GM21381 (cell line): ENCODE measurements around the gene B4GALT3.

Experiments
- ATAC-seq: cut with Tn5 transposase; IDR thresholded peaks from one replicate; pipeline ENCODE4 v1.9.1; 2021; ENCODE audit warnings: mild to moderate bottlenecking, moderate library complexity; ENCODE audit not compliant: unreplicated experiment

B4GALT3 gene

DNA sequence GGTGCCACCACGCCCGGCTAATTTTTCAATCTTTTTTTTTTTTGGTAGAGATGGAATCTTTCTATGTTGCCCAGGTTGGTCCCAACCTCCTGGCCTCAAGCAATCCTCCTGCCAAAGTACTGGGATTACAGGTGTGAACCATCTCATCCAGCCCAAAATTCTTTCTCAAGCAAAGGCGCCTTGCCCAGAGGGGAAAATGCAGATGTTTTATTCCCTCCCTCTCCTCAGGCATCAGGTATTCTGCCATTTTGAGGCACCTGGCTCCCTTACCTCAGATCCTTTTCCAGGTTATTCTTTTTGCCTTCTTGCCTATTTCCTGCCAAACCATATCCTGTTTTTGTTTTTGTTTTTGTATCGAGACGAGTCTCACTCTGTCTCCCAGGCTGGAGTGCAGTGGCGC is 11.1 kb upstream of the B4GALT3 start:
- no peak for ATAC-seq

DNA sequence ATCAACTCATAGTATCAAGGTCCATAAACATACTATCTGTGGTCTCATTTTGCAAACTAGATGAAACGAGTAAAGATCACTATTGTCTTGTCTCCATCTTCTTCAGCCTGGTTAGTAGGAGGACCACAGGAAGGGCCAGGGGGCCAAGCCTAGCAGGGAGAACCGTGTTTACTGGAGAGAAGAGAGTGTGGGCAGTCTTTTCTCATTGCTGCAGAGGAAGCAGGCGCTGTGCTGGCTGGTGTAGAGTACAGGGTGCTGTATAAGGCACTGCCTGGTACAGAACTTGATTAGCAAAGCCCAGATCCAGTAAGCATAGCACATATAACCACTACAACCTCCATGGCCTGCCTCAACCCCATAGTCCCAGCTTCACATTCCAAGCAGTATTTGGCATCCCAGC is 10.0 kb upstream of the B4GALT3 start:
- ATAC-seq, result no peak

DNA sequence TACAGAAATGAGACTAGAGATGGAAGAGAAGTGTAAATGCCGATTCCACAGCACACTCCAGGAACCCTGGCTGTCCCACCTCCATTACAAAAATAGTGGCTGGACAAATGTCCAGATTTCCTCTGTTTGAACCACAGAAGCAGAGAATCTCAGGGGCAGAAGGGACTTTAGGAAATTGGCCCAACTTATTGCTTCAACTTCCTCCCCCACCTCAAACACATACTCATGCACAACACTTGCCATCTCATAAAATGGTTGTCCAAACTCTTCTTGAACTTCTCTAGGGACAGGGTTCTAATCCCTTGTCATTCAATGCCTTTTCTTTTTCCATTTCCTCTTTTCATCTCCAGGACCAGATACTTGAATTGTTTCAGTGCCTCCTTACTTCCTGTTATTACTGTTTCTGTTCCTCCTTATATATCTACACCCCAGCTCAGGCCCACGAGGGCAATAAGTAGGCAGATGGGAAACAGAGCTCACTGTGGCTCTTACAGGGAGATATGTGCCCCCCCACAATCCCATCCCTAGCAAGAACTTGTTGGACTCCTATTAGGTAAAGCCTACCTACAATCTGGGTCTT is 8.5 kb upstream of the B4GALT3 start:
- ATAC-seq, result peak; percentile 12

DNA sequence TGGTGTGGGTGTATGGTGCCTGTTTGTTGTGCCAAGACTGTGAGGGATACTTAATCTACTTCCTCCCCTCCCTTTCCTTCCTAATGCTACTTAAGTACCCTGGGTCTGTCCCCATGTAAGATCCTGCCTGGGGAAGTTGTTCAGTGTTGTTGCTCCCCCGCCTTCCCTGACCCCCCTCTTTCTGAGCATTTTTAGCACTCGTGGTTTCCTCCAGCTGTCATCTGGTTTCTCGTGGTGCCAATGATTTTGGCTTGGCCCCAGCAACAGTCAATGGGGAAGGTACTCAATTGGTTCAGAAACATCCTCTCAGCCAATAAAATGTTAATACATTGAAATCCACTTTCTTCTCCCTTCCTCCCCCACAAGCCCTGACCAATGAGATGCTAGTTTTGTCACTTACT is 8.0 kb upstream of the B4GALT3 start:
- ATAC-seq, result peak; percentile 63

DNA sequence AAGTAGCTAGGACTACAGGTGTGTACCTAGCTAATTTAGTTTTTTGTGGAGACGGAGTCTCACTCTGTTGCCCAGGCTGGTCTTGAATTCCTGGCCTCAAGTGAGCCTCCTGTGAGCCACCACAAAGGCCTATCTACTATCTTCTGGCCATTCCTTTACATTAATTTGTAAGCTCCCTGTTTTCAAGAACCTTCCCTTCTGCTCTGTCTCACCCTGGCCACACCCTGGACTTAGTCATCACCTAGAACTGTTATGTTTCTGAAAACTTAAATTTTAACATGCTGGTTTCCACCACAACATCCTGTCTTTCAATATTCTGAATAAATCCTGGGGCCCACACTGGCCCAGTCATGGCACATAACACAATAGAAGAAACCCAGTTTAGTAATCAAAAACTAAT is 4.9 kb upstream of the B4GALT3 start:
- no peak for ATAC-seq

- ATAC-seq, result no peak
These were observed 3.3 kb upstream of the B4GALT3 start for GRCh38 chr1:161180639-161181038.

DNA sequence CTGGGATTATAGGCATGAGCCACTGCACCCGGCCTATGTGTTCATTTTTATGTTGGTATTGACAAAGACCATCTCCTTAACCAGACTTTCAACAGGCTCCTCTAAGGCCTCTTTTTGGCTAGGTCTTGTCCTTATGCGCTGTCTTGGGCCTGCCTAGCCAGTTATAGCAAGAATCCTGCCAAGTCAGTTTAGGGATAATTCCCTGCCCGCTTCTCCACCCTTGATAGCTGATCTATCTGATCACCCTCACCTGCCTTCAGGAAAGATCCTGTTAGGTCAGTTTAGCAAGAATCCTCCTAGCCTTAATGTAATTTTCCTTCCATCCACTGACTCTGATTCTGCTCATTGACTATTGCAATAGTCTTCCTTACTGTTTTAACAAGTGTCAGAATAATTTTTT is 2.4 kb upstream of the B4GALT3 start:
- ATAC-seq, result no peak

DNA sequence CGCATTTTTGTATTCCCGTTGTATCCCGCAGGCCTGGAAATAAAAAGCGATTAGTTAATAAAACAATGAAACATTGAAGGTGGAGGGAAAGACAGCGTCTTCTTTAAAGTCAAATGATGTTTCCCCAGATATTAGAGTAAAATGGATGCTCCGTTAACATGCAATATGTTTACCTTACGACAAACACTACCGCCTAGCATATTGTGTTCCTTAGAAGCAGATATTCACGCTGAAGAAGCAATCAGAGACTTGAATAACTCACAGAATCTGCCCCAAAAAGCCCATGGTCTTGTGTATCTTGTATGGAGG is 583 bp upstream of the B4GALT3 start:
- ATAC-seq, result no peak

GRCh38 chr1:161176468-161177111 is 717 bp downstream of the B4GALT3 start:
- ATAC-seq, result no peak

DNA sequence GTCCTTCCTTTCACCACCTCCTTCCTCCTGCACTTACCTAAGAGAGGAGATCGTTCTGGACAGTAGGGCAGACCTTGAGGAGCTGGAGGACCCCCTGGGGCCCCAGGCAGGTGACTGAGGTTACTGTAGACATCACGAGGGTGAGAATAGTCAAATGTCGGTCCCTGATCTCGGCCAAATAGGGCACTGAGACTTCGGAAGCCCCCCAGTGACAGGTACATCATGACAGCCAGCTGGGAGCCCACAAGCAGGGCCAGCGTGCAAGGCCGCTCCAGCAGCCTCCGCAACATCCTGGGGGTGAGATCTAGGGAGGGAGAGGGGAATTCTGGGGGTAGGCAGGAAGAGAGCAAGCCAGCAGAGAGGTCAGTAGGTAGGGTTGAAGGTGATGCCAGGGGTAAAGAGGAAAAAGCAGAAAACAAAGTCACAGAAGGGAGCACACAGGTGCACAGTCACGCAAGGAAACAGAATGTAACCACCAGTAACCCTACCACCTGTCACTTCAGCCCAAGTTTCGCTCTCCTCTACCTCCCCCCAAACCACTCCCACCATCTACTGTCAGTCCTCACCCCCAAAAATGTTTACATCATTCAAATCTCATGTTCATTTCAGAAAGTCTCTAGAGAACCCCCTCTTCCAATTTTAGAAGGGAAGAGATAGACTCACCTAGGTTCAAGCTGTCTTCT is 1.4 kb downstream of the B4GALT3 start:
- no peak for ATAC-seq

GRCh38 chr1:161174911-161175310 is 2.4 kb downstream of the B4GALT3 start:
- ATAC-seq, result no peak

DNA sequence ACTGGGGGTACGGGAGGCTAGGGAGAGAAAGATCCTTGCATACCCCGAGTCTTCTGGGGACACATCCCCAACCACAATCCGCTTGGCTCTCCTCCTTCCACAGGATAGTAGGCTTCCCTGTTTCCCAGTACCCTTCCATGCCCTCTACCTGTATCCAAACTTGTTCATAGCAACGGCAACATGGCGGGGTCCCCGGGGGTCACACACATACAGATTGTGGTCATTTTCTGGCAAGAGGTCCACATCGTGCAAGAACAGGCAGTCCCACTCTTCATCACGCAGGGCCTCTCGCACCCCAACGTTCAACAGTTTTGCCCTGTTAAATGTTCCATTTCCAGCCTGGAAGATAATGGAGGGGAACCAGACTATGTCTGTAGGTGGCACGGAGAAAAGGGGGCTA is 3.6 kb downstream of the B4GALT3 start:
- no peak for ATAC-seq

GRCh38 chr1:161172776-161173376 is 4.4 kb downstream of the B4GALT3 start:
- no peak for ATAC-seq

DNA sequence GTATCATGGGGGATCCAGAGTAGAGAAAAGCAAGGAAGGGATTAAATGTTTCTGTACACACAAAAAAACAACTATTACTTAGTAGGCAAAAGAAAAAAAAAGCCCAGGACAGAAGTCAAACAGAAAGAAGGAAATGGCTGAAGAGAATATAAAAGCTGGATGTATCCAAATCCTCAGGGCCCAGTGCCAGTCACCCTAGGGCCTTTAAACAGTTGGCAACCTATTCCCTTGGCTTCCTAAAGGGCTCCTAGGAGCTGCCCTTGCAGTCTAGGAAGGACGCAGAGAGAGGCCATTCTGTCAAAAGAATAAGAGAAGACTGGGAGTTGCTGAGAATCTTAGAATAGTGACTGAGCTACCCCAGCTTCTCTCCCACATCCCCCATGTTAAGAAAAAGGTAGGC is 5.0 kb downstream of the B4GALT3 start:
- no peak for ATAC-seq

DNA sequence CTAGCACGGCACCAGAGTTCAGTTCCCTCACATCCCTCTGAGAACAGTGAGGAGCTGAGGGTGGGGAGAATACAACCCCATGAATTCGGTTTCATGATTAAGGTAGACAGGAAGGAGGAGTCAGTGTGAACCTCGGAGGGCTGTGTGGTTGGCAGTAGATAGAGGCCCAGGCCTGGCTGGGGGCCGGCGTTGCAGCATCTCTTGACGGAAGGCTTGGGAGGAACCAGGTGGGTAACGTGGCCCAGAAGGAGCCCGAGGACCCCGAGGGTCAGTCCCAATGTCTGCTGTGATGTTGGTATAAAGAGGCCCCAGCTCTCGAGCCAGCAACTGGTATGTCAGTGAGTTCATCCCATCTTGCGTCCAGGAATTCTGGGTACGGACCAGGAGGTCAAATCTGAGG is 5.6 kb downstream of the B4GALT3 start:
- no peak for ATAC-seq

DNA sequence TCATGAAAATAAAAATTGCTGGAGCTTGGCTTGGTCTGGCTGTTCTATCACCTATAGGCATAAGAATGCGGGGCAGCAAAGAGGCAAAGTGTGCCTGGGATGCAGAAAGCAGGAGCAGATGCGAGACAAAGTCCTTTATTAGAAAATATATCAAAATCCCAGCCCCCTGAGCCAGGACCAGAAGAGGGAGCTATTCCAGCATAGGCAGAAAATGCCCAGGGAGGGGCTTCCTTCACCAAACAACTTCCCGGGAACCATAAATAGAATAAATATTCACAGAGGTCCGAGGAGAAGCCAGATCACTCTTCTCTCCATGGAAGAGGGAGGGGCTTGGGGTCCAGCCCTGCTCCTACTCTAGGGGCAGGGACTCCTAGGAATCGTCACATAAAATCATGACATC is 6.1 kb downstream of the B4GALT3 start:
- ATAC-seq, result no peak

GRCh38 chr1:161168906-161169305 is 8.4 kb downstream of the B4GALT3 start:
- ATAC-seq, result no peak

GRCh38 chr1:161166669-161167548 is 10.4 kb downstream of the B4GALT3 start:
- no peak for ATAC-seq

GRCh38 chr1:161165742-161166668 is 11.3 kb downstream of the B4GALT3 start, which contains the start of gene PPOX:
PPOX (plus strand) TSS chr1:161166426; CDS start chr1:161166848, 422 bp downstream.
- ATAC-seq, result peak; percentile 95
